ENCODE results near the gene ERICH3.

- no peak for TF ChIP-seq CTCF (IDR thresholded peaks at IDR 0.05 in 2 of 3, conservative IDR thresholded peaks at IDR 0.05 in 1 of 3; ENCODE audit: control insufficient read depth in 2 of 3, extremely low read depth in 1 of 3, insufficient read depth in 1 of 3, low read depth in 3 of 3, low read length in 3 of 3)
- no peak for TF ChIP-seq POLR2A (IDR thresholded peaks at IDR 0.05; ENCODE audit: low read depth, low read length)
- TF ChIP-seq ZBTB40 (IDR thresholded peaks at IDR 0.05; ENCODE audit: borderline replicate concordance) = no peak
- no peak for TF ChIP-seq BRCA1 (IDR thresholded peaks at IDR 0.05; ENCODE audit: low read depth, low read length)
- no peak for TF ChIP-seq TARDBP (IDR thresholded peaks at IDR 0.05; ENCODE audit: borderline replicate concordance)
- TF ChIP-seq MYC (IDR thresholded peaks at IDR 0.05; ENCODE audit: insufficient read depth, insufficient read length, insufficient replicate concordance, low read length, severe bottlenecking) = no peak
- no peak for TF ChIP-seq YY1 (IDR thresholded peaks at IDR 0.05; ENCODE audit: low read depth, low read length)
- TF ChIP-seq ZNF217 (IDR thresholded peaks at IDR 0.05) = no peak
- no peak for TF ChIP-seq EZH2 (IDR thresholded peaks at IDR 0.05; ENCODE audit: borderline replicate concordance, control insufficient read depth, low read depth, low read length)
Observed at GRCh38 chr1:74699331-74699730, 25.7 kb upstream of the ERICH3 start.
